Activated CD8-positive, alpha-beta memory T cell treated with anti-CD3 and anti-CD28 coated beads, Interleukin-2, amount 50 U/mL, for 1 hour (primary cell): ENCODE data around the gene CRTC3.
"Not testable (repeated sequence)": the region's sequence is repeated elsewhere in the genome, so short reads cannot be mapped to it uniquely, and the experiment has no call there.

Source experiments
- DNase-seq: peaks from one replicate; pipeline ENCODE4 v3.0.0-alpha.2; 2020; ENCODE audit errors: extremely low read depth

The CRTC3 gene, protein sequence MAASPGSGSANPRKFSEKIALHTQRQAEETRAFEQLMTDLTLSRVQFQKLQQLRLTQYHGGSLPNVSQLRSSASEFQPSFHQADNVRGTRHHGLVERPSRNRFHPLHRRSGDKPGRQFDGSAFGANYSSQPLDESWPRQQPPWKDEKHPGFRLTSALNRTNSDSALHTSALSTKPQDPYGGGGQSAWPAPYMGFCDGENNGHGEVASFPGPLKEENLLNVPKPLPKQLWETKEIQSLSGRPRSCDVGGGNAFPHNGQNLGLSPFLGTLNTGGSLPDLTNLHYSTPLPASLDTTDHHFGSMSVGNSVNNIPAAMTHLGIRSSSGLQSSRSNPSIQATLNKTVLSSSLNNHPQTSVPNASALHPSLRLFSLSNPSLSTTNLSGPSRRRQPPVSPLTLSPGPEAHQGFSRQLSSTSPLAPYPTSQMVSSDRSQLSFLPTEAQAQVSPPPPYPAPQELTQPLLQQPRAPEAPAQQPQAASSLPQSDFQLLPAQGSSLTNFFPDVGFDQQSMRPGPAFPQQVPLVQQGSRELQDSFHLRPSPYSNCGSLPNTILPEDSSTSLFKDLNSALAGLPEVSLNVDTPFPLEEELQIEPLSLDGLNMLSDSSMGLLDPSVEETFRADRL

DNA sequence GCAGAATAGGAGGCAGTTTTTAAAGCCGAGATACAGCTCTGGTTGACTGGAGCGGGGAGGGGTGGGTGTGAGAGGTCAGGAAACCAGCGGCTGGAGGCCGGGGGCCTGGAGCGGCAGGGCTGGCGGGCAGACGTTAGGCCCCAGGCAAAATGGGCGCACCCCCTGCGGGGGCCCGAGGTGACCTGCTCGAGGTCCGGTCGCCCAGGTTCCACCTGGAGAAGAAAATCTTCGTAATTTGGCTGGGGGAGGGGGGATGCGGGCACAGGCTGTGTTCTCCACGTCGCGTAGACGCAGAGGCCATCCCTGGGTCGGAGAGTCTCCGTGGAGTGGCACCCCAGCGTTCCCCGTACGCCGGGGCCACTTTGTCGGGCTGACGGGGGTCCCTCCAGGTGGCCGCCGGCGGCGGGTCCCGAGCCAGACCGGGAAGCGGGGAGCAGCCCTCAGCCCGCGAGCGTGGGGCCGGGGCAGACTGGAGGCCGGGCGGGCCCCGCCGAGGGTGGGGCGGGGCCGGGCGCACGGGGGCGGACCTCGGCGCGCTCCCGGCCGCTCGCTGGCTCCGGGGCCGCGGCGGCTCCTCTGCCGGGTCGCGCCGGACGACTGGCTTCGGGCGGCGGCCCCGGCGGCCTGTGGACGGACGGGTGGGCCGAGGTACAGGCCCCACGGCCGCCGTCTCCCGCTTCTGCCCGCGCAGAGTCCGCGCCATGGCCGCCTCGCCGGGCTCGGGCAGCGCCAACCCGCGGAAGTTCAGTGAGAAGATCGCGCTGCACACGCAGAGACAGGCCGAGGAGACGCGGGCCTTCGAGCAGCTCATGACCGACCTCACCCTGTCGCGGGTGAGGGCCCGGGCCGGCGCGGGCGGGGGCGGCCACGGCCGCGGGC lies at the start of gene CRTC3:
CRTC3 (plus strand) TSS at position 553 of the 879 bp plus-strand sequence; CDS start at position 702, 149 bp downstream.
- DNase-seq: no peak

DNA sequence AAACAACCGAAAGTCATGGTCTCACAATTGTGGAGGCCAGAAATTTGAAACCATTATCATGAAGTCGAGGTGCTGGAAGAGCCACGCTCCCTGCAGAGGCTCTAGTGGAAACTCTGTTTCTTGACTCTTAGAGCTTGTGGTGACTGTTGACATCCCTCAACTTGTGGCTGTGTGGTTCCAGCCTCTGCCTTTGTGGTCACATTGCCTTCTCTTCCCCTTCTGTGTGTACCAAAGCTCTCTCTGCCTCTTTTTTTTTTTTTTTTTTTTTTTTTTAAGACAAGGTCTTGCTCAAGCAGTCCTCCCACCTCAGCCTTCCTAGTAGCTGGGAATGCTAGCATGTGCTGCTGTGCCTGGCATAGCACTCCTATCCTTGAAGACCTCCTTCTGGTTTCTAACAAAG lies 48.7 kb upstream of the CRTC3 start:
- DNase-seq: no peak

- peak; percentile 12 for DNase-seq
Measured at GRCh38 chr15:90482124-90483011, 47.4 kb upstream of the CRTC3 start.

GRCh38 chr15:90483012-90483307 lies 46.8 kb upstream of the CRTC3 start:
- DNase-seq: no peak

DNA sequence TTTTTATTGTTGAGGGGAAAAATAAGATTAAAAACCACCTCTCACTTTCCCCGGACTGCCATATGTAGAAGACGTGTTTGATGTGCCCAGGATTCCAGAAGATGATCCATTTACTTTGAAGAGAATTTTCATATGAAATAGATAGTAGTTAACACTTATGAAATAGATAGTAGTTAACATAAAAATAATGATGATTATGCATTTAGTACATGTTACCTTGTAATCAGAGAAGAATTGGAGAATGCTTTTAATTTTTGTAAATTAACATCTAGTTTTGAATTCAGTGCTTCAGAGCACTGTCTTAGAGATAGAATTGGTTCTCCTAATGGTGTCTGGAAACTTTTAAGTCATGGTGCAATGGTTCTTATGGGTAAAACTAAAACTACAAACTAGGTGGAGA lies 46.1 kb upstream of the CRTC3 start:
- DNase-seq: no peak

DNA sequence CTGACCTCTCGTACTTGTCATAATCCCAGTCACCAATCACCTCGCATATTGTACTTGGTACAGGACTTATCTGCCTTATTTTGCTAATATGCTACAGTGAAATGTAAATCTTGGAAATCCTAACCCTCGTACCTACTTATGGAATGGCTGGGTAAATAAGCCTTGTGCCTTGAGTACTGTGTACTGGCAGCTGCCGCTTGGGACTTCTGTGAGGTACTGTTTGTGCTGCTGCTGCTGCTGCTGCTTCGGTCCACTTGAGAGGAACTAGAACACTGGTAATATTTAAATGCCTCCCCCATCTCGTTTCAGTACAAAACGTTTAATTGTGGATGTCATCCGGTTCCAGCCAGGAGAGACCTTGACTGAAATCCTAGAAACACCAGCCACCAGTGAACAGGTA lies 42.5 kb upstream of the CRTC3 start:
- DNase-seq: no peak

GRCh38 chr15:90489514-90489913 lies 40.2 kb upstream of the CRTC3 start:
- no peak for DNase-seq

GRCh38 chr15:90489944-90490343 lies 39.8 kb upstream of the CRTC3 start:
- DNase-seq: no peak

- no peak for DNase-seq
Measured at GRCh38 chr15:90493647-90494046, 36.1 kb upstream of the CRTC3 start.

GRCh38 chr15:90495067-90495466 lies 34.7 kb upstream of the CRTC3 start:
- no peak for DNase-seq

- DNase-seq: no peak
Measured at GRCh38 chr15:90496791-90497190, 32.9 kb upstream of the CRTC3 start.

GRCh38 chr15:90497376-90497775 lies 32.3 kb upstream of the CRTC3 start:
- DNase-seq: no peak

- no peak for DNase-seq
Measured at GRCh38 chr15:90497912-90498311, 31.8 kb upstream of the CRTC3 start.

DNA sequence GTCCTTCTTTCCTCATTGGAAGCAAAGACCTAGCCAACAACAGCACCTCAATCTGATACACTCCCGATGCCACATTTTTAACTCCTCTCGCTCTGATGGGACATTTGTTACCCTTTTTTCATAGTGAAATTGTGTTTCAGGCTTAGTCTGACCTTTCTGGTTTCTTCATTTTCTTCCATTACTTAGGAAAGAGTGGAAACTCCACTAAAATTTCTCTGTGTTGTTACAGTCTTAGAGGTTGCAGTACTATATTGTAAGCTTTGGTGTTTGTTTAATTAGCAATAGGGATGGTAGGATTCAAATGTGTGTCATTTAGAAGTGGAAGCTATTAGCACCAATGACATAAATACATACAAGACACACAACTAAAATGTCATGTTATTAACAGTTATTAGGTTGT lies 29.6 kb upstream of the CRTC3 start:
- no peak for DNase-seq

- DNase-seq: no peak
Measured at GRCh38 chr15:90501898-90502297, 27.8 kb upstream of the CRTC3 start.

DNA sequence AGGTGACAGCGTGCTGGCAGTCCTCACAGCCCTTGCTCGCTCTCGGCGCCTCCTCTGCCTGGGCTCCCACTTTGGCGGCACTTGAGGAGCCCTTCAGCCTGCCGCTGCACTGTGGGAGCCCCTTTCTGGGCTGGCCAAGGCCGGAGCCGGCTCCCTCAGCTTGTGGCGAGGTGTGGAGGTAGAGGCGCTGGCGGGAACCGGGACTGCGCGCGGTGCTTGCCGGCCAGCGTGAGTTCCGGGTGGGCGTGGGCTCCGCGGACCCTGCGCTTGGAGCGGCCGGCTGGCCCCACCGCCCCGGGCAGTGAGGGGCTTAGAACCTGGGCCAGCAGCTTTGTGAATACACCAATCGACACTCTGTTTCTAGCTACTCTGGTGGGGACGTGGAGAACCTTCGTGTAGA lies 18.9 kb upstream of the CRTC3 start:
- DNase-seq: not testable (repeated sequence)

DNA sequence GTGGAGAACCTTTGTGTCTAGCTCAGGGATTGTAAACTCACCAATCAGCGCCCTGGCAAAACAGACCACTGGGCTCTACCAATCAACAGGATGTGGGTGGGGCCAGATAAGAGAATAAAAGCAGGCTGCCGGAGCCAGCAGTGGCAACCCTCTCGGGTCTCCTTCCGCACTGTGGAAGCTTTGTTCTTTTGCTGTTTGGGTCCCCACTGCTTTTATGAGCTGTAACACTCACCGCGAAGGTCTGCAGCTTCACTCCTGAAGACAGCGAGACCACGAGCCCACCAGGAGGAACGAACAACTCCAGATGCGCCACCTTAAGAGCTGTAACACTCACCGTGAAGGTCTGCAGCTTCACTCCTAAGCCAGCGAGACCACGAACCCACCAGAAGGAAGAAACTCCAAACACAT lies 18.5 kb upstream of the CRTC3 start:
- not testable (repeated sequence) for DNase-seq

- no peak for DNase-seq
Measured at GRCh38 chr15:90512276-90512675, 17.4 kb upstream of the CRTC3 start.

- DNase-seq: no peak
Measured at GRCh38 chr15:90512981-90513380, 16.7 kb upstream of the CRTC3 start.

DNA sequence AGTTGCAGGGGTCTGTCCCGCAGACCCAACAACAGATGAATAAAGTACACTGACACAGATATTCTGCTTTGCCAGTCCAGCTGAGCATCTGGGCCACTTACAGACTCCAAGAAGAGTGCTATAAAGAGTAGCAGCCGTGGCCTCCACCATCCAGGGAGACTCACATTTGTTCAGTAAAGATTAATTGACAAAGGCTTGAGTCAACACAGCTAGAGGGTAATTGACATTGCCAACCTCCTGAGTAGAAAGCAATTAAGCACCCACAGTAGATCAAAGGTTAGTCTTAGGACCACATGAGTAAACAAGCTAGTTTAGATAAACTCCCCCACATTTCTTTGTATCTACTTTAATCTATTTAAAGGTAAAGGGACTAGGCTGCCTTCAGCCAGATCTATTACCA lies 16.3 kb upstream of the CRTC3 start:
- DNase-seq: no peak

GRCh38 chr15:90513893-90514292 lies 15.8 kb upstream of the CRTC3 start:
- DNase-seq: not testable (repeated sequence)

- DNase-seq: no peak
Measured at GRCh38 chr15:90519688-90520087, 10.0 kb upstream of the CRTC3 start.
